ENCODE results near the gene METTL8.

- TF ChIP-seq CTCF (IDR thresholded peaks at IDR 0.05) (no peak), POLR2AphosphoS5 (IDR thresholded peaks at IDR 0.05) (no peak), POLR2A (IDR thresholded peaks at IDR 0.05; ENCODE audit: low read depth) (no peak), EP300 (IDR thresholded peaks at IDR 0.05) (no peak)
Observed at GRCh38 chr2:171323971-171324528, 109.7 kb downstream of the METTL8 start.

All from esophagus muscularis mucosa (tissue), 4 donors.